HEK293T (cell line): Measurements from ENCODE around the gene CYP3A4.
"Not testable (repeated sequence)": the region's sequence is repeated elsewhere in the genome, so short reads cannot be mapped to it uniquely, and the experiment has no call there.

Experiments used
- CTCF ChIA-PET: fragments of 350-600 bp; formaldehyde crosslinking; extraction: SDS; loops from one replicate; lab custom pipeline; 2021; ENCODE audit warnings: antibody characterized with exemption, inconsistent platforms; lab: Yijun Ruan, JAX
- POLR2A ChIA-PET: fragments of 350-600 bp; formaldehyde crosslinking; extraction: SDS; loops from one replicate; lab custom pipeline; 2020; ENCODE audit warnings: antibody characterized with exemption, inconsistent platforms; lab: Yijun Ruan, JAX
- DNase-seq: peaks from one replicate; pipeline ENCODE4 v3.0.0; 2012; ENCODE audit warnings: mixed read lengths; ENCODE audit errors: extremely low spot score
- ARNT ChIP-seq: fragments of 450-650 bp; IDR thresholded peaks from 2 replicates; pipeline ENCODE4 v1.6.1; 2017; ENCODE audit warnings: mild to moderate bottlenecking
- BHLHE40 ChIP-seq: fragments of 450-650 bp; IDR thresholded peaks from 2 replicates; pipeline ENCODE4 v1.6.1; 2016; ENCODE audit warnings: mild to moderate bottlenecking, moderate library complexity, borderline replicate concordance
- CTBP1 ChIP-seq: fragments of 450-650 bp; IDR thresholded peaks from 2 replicates; pipeline ENCODE4 v1.6.1; 2016; ENCODE audit warnings: borderline replicate concordance
- ELF4 ChIP-seq: fragments of 450-650 bp; IDR thresholded peaks from 2 replicates; pipeline ENCODE4 v1.6.1; 2017; ENCODE audit warnings: antibody characterized with exemption
- FOXA1 ChIP-seq: fragments of 450-650 bp; IDR thresholded peaks from 2 replicates; pipeline ENCODE4 v1.6.1; 2016; ENCODE audit warnings: mild to moderate bottlenecking
- FOXK2 ChIP-seq: fragments of 450-650 bp; IDR thresholded peaks from 2 replicates; pipeline ENCODE4 v1.6.1; 2016; ENCODE audit warnings: mild to moderate bottlenecking
- FOXM1 ChIP-seq: fragments of 450-650 bp; IDR thresholded peaks from 2 replicates; pipeline ENCODE4 v1.6.1; 2017; ENCODE audit warnings: mild to moderate bottlenecking, borderline replicate concordance
- HDGF ChIP-seq: fragments of 450-650 bp; IDR thresholded peaks from 2 replicates; pipeline ENCODE4 v1.6.1; 2017; ENCODE audit warnings: antibody characterized with exemption, borderline replicate concordance
- L3MBTL2 ChIP-seq: fragments of 450-650 bp; conservative IDR thresholded peaks from 2 replicates; pipeline ENCODE4 v1.6.1; 2016; ENCODE audit warnings: mild to moderate bottlenecking
- LEF1 ChIP-seq: fragments of 450-650 bp; IDR thresholded peaks from 2 replicates; pipeline ENCODE4 v1.6.1; 2017; ENCODE audit warnings: mild to moderate bottlenecking, borderline replicate concordance
- NFRKB ChIP-seq: fragments of 450-650 bp; IDR thresholded peaks from 2 replicates; pipeline ENCODE4 v1.6.1; 2016; ENCODE audit warnings: mild to moderate bottlenecking, moderate library complexity
- SP1 ChIP-seq: fragments of 450-650 bp; IDR thresholded peaks from 2 replicates; pipeline ENCODE4 v1.6.1; 2017
- SUZ12 ChIP-seq: fragments of 450-650 bp; IDR thresholded peaks from 2 replicates; pipeline ENCODE4 v1.6.1; 2016; ENCODE audit warnings: mild to moderate bottlenecking
- TARDBP ChIP-seq: fragments of 450-650 bp; IDR thresholded peaks from 2 replicates; pipeline ENCODE4 v1.6.1; 2016
- ZNF384 ChIP-seq: fragments of 450-650 bp; IDR thresholded peaks from 2 replicates; pipeline ENCODE4 v1.6.1; 2016
- TF ChIP-seq, protein P1 (sequence below): fragments of 450-650 bp; IDR thresholded peaks from 2 replicates; pipeline ENCODE4 v1.6.1; 2016

The CYP3A4 gene

DNA sequence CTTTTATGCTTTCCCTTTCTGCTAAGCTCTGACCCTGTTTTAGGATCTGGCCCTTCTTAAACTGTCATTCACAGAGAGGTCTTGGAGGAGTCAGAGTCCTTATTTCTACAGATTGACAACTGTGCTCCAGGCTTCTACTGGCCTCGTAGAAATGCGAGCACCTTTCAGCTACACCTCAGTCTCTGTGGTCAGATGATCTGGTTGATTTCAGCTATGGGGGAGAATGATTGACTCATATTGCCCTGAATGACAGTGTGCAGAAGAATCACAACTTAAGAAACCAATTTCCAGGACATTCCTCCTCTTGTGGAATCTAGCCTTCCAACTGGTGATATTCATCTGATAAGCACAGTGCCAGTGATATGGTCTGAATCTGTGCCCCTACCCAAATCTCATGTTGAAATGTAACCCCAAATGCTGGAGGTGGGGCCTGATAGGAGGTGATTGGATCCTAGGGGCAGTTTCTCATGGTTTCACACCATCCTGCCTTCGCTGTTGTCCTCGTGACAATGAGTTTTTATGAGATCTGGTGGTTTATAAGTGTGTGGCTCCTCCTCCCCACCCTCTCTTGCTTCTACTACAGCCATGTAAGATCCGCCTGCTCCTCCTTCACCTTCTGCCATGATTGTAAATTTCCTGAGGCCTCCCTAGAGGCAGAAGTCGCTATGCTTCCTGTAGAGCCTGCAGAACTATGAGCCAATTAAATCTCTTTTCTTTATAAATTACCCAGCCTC lies 35.0 kb downstream of the CYP3A4 start:
- ChIA-PET CTCF (no interaction called here), POLR2A (no interaction called here)
- no peak for DNase-seq
- TF ChIP-seq SUZ12 (no peak), TARDBP (no peak), NFRKB (no peak), L3MBTL2 (no peak), ELF4 (no peak), FOXA1 (no peak), SP1 (no peak), ZNF384 (no peak), ARNT (no peak), LEF1 (no peak), FOXK2 (no peak), HDGF (no peak), CTBP1 (no peak), BHLHE40 (no peak), FOXM1 (no peak)
- TF ChIP-seq, protein P1, sequence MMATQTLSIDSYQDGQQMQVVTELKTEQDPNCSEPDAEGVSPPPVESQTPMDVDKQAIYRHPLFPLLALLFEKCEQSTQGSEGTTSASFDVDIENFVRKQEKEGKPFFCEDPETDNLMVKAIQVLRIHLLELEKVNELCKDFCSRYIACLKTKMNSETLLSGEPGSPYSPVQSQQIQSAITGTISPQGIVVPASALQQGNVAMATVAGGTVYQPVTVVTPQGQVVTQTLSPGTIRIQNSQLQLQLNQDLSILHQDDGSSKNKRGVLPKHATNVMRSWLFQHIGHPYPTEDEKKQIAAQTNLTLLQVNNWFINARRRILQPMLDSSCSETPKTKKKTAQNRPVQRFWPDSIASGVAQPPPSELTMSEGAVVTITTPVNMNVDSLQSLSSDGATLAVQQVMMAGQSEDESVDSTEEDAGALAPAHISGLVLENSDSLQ, result no peak

DNA sequence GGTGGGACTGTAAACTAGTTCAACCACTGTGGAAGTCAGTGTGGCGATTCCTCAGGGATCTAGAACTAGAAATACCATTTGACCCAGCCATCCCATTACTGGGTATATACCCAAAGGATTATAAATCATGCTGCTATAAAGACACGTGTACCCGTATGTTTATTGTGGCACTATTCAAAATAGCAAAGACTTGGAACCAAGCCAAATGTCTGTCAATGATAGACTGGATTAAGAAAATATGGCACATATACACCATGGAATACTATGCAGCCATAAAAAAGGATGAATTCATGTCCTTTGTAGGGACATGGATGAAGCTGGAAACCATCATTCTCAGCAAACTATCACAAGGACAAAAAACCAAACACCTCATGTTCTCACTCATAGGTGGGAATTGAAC lies 37.1 kb downstream of the CYP3A4 start:
- POLR2A ChIA-PET, DNase-seq, CTCF ChIA-PET: not testable (repeated sequence)

DNA sequence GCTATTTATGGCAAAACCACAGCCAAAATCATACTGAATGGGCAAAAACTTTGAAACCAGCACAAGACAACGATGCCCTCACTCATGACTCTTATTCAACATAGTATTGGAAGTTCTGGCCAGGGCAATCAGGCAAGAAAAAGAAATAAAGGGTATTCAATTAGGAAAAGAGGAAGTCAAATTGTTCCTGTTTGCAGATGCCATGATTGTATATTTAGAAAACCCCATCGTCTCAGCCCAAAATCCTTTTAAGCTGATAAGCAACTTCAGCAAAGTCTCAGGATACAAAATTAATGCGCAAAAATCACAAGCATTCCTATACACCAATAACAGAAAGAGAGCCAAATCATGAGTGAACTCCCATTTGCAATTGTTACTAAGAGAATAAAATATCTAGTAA lies 38.6 kb downstream of the CYP3A4 start:
- DNase-seq, CTCF ChIA-PET, POLR2A ChIA-PET: not testable (repeated sequence)

DNA sequence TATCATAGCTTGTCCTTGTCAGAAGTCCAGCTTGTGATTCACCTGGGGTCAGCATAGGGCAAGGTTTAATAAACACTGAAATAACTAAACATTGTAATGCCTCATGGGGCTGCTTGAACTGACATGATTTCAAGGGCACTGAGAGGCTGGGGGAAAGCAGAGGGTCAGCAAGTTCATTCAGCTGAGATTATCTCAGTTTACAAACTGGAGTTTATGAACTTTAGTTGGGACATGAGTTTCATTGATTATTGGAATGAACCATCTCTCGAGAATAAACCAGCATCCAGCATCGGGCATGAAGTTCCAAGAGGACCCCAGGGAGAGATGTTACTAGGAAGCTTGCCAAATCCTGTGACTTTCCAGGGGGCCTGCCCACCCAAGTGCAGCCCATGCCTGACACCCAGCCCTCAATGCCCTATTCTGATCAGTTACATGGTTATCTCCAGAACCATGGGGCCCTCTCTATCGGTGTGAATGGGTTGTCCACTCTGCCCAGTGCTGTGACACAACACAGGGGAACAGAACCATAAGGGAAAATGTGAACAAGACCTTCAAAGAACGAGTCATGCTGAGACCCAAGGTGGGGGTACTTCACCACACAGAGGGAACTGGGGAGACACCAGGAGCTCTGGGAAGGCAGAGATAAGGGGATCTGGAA lies 41.1 kb downstream of the CYP3A4 start:
- DNase-seq, result no peak
- TF ChIP-seq TARDBP (no peak), ELF4 (no peak), FOXK2 (no peak), SUZ12 (no peak), L3MBTL2 (no peak), SP1 (no peak), LEF1 (no peak), CTBP1 (no peak), ZNF384 (no peak), ARNT (no peak), BHLHE40 (no peak), NFRKB (no peak), FOXA1 (no peak)
- TF ChIP-seq, protein P1, result no peak
- ChIA-PET CTCF (no interaction called here), POLR2A (no interaction called here)

DNA sequence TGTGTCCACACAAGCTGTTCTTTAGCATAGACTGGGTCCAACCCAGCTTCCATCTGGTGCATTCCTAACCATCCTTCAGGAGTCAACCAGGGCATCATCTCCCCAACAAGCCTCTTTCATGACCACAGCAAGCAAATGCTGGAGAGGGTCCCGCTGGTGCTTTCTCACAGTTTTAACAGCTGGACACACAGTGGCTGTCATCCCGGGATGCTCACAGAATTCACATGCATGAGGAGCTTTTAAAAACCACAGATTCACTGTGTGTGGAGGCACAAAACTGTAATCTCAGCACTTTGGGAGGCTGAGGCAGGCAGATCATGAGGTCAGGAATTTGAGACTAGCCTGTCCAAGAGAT lies 42.6 kb downstream of the CYP3A4 start:
- ChIA-PET POLR2A (no interaction called here), CTCF (no interaction called here)
- TF ChIP-seq ELF4 (no peak), LEF1 (no peak), SUZ12 (no peak), TARDBP (no peak), HDGF (no peak), BHLHE40 (no peak), NFRKB (no peak), CTBP1 (no peak), FOXM1 (no peak), FOXK2 (no peak), FOXA1 (no peak), ZNF384 (no peak), SP1 (no peak), L3MBTL2 (no peak), ARNT (no peak)
- TF ChIP-seq, protein P1, result no peak

DNA sequence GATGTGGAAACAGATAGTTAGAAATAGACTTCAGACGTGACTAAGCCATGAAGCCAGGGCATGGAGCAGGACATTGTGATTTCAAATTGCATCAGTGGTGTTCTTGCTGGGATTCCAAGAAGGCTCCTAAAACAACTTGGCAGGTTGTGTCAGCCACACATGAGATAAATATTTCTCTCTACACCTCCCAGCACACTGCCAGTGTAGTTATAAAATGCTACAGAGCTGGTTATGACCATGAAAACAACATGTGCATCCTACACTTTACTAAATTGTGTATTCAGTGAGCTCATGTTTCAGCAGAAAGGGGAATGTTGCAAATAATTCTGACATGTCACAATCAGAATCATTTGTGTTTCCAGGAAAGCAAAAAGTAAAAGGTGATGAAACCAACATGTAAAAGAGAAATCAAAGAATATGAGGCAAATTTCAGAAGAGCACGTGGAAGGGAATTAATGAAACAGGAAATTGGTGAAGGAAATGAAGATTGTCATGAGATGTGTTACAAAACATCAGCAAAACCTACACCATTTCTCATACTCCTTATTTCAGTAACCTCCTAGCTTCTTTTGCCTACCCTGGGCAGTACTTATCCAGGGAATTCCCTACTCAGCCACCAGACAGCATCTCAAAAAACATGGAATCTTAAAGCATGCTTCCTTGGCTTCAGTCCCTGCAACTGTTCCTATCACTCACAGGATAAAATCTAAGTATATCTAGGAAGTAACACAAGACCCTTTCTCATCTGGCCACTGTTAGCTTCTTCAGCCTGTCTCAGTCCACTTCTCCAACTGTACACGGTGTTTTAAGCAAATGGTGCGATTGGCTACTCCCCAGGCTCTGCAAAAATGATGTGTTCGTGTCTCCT lies 43.2 kb downstream of the CYP3A4 start:
- CTCF ChIA-PET, result no interaction called here
- DNase-seq, result no peak
- POLR2A ChIA-PET, result no interaction called here
- TF ChIP-seq FOXM1, result no peak
- no peak for TF ChIP-seq SP1

More for the DNA sequence above, 42.6 kb downstream of the CYP3A4 start:
- DNase-seq, result no peak
